IMR-90 (cell line): ENCODE measurements around the gene CD8B2. TPM values are rescaled to one million over a fixed set of nuclear protein-coding genes. Genes with fewer than 3 reads are reported as not detected.

ENCODE experiments used
- ATAC-seq: fragments of 200-7000 bp; cut with Tn5 transposase; 2 replicates; pipeline ENCODE4 v1.9.1; 2020; ENCODE audit warnings: low read depth, mild to moderate bottlenecking, moderate library complexity
- BruUV-seq: library from RNA; stranded (reverse); fragments of 400-500 nt; replicated peaks from 2 replicates; lab custom pipeline; 2021; lab: Mats Ljungman, UMichigan
- CTCF ChIA-PET: fragments of 300-600 bp; formaldehyde crosslinking; extraction: SDS; loops from one replicate; lab custom pipeline; 2021; ENCODE audit warnings: antibody characterized with exemption; lab: Yijun Ruan, JAX
- POLR2A ChIA-PET: fragments of 300-600 bp; sonication (Branson Sonifier 250); formaldehyde crosslinking; loops from one replicate; lab custom pipeline; 2022; ENCODE audit warnings: antibody characterized with exemption; ENCODE audit not compliant: unreplicated experiment; lab: Charles Lee
- DNase-seq: peaks from one replicate; pipeline ENCODE4 v3.0.0; 2013
- H2AFZ ChIP-seq: replicated peaks from 2 replicates; pipeline ENCODE3; 2013; ENCODE audit warnings: low read length, mild to moderate bottlenecking; ENCODE audit not compliant: poor library complexity
- H2AK5ac ChIP-seq: 2 replicates; pipeline ENCODE4 v1.6.1; 2013; ENCODE audit warnings: low read depth, low read length, inconsistent platforms
- H2AK9ac ChIP-seq: replicated peaks from 2 replicates; pipeline ENCODE3; 2013; ENCODE audit warnings: mild to moderate bottlenecking, low read depth, low read length, moderate library complexity; ENCODE audit not compliant: poor library complexity
- H2BK120ac ChIP-seq: 2 replicates; pipeline ENCODE4 v1.6.1; 2013; ENCODE audit warnings: low read depth, low read length, inconsistent platforms
- H2BK15ac ChIP-seq: 3 replicates; pipeline ENCODE4 v1.6.1; 2013; ENCODE audit warnings: low read depth, low read length, inconsistent platforms
- H2BK20ac ChIP-seq: 2 replicates; pipeline ENCODE4 v1.6.1; 2013; ENCODE audit warnings: low read depth, mild to moderate bottlenecking, inconsistent platforms, low read length, moderate library complexity
- H2BK5ac ChIP-seq: 2 replicates; pipeline ENCODE4 v1.6.1; 2013; ENCODE audit warnings: mild to moderate bottlenecking, low read depth, low read length, inconsistent platforms; ENCODE audit not compliant: poor library complexity, severe bottlenecking
- H3K14ac ChIP-seq: replicated peaks from 2 replicates; pipeline ENCODE4 v1.6.1; 2013; ENCODE audit warnings: low read depth, low read length, inconsistent platforms
- H3K18ac ChIP-seq: 2 replicates; pipeline ENCODE4 v1.6.1; 2013; ENCODE audit warnings: low read depth, low read length, control low read depth
- H3K23ac ChIP-seq: 2 replicates; pipeline ENCODE4 v1.6.1; 2013; ENCODE audit warnings: low read depth, low read length, inconsistent platforms
- H3K27ac ChIP-seq: 2 replicates; pipeline ENCODE4 v1.5.1; 2013; ENCODE audit warnings: mild to moderate bottlenecking, control low read depth, low read length; ENCODE audit not compliant: insufficient read depth
- H3K27me3 ChIP-seq: 2 replicates; pipeline ENCODE4 v1.6.1; 2013; ENCODE audit warnings: low read length; ENCODE audit not compliant: control insufficient read depth, insufficient read depth
- H3K36me3 ChIP-seq: 2 replicates; pipeline ENCODE4 v1.6.1; 2013; ENCODE audit warnings: low read length, mixed read lengths; ENCODE audit not compliant: control insufficient read depth, insufficient read depth
- H3K4ac ChIP-seq: 2 replicates; pipeline ENCODE4 v1.6.1; 2013; ENCODE audit warnings: low read depth, low read length, inconsistent platforms
- H3K4me1 ChIP-seq: 2 replicates; pipeline ENCODE4 v1.6.1; 2013; ENCODE audit warnings: low read length, mixed read lengths; ENCODE audit not compliant: control insufficient read depth, insufficient read depth
- H3K4me2 ChIP-seq: 2 replicates; pipeline ENCODE4 v1.6.1; 2013; ENCODE audit warnings: low read depth, mild to moderate bottlenecking, control low read depth, low read length, moderate library complexity
- H3K4me3 ChIP-seq: 2 replicates; pipeline ENCODE4 v1.5.1; 2013; ENCODE audit warnings: low read depth, mild to moderate bottlenecking, control low read depth, low read length, moderate library complexity; ENCODE audit not compliant: insufficient read depth
- H3K56ac ChIP-seq: 2 replicates; pipeline ENCODE4 v1.6.1; 2013; ENCODE audit warnings: low read length, inconsistent platforms; ENCODE audit not compliant: insufficient read depth; ENCODE audit errors: extremely low read depth
- H3K79me1 ChIP-seq, 2 experiments: 2 replicates each; pipeline ENCODE4 v1.6.1; 2013; ENCODE audit warnings: low read length in 2 of 2, inconsistent platforms in 1 of 2, low read depth in 1 of 2
- H3K9ac ChIP-seq: 2 replicates; pipeline ENCODE4 v1.6.1; 2013; ENCODE audit warnings: low read depth, low read length, control low read depth
- H3K9me1 ChIP-seq: 2 replicates; pipeline ENCODE4 v1.6.1; 2013; ENCODE audit warnings: low read length, inconsistent platforms; ENCODE audit not compliant: insufficient read depth
- H3K9me3 ChIP-seq: 2 replicates; pipeline ENCODE4 v1.6.1; 2013; ENCODE audit warnings: low read length; ENCODE audit not compliant: control insufficient read depth, insufficient read depth
- H4K20me1 ChIP-seq: 2 replicates; pipeline ENCODE4 v1.6.1; 2013; ENCODE audit warnings: low read length, inconsistent platforms; ENCODE audit not compliant: insufficient read depth
- H4K5ac ChIP-seq: 2 replicates; pipeline ENCODE4 v1.6.1; 2013; ENCODE audit warnings: mild to moderate bottlenecking, low read depth, low read length, control low read depth
- H4K8ac ChIP-seq, 2 experiments: 2 replicates each; pipeline ENCODE4 v1.6.1; 2013; ENCODE audit warnings: low read depth in 2 of 2, low read length in 2 of 2, control low read depth in 1 of 2, inconsistent platforms in 1 of 2
- H4K91ac ChIP-seq: 2 replicates; pipeline ENCODE4 v1.6.1; 2013; ENCODE audit warnings: low read depth, low read length, inconsistent platforms; ENCODE audit not compliant: insufficient read depth
- BHLHE40 ChIP-seq: fragments of 150-350 bp; IDR thresholded peaks from 2 replicates; pipeline ENCODE4 v1.6.1; 2016; ENCODE audit warnings: mild to moderate bottlenecking, low read depth, low read length
- CEBPB ChIP-seq: IDR thresholded peaks from 2 replicates; pipeline ENCODE4 v1.6.1; 2012; ENCODE audit warnings: low read depth, low read length, improper control_type of control experiment
- CHD1 ChIP-seq: IDR thresholded peaks from 2 replicates; pipeline ENCODE4 v1.6.1; 2012; ENCODE audit warnings: low read depth, low read length, improper control_type of control experiment
- CTCF ChIP-seq: conservative IDR thresholded peaks from 2 replicates; pipeline ENCODE4 v1.5.1; 2012; ENCODE audit warnings: mild to moderate bottlenecking, low read depth, low read length, improper control_type of control experiment
- ELK1 ChIP-seq: fragments of 150-350 bp; IDR thresholded peaks from 2 replicates; pipeline ENCODE4 v1.6.1; 2016; ENCODE audit warnings: low read depth, mild to moderate bottlenecking, low read length, moderate library complexity, borderline replicate concordance
- FOS ChIP-seq: fragments of 150-350 bp; IDR thresholded peaks from 2 replicates; pipeline ENCODE4 v1.6.1; 2016; ENCODE audit warnings: low read depth, low read length
- MAFK ChIP-seq: IDR thresholded peaks from 2 replicates; pipeline ENCODE4 v1.6.1; 2012; ENCODE audit warnings: low read depth, low read length, improper control_type of control experiment
- MAZ ChIP-seq: IDR thresholded peaks from 2 replicates; pipeline ENCODE4 v1.6.1; 2012; ENCODE audit warnings: low read depth, mild to moderate bottlenecking, low read length, improper control_type of control experiment, moderate library complexity, borderline replicate concordance
- MXI1 ChIP-seq: IDR thresholded peaks from 2 replicates; pipeline ENCODE4 v1.6.1; 2012; ENCODE audit warnings: low read depth, mild to moderate bottlenecking, low read length, moderate library complexity, borderline replicate concordance
- NFE2L2 ChIP-seq: fragments of 150-350 bp; IDR thresholded peaks from 2 replicates; pipeline ENCODE4 v1.6.1; 2016; ENCODE audit warnings: low read depth, mild to moderate bottlenecking, low read length
- POLR2A ChIP-seq: IDR thresholded peaks from 2 replicates; pipeline ENCODE4 v1.6.1; 2012; ENCODE audit warnings: mild to moderate bottlenecking, low read depth, low read length
- RAD21 ChIP-seq: IDR thresholded peaks from 2 replicates; pipeline ENCODE4 v1.6.1; 2012; ENCODE audit warnings: low read length, improper control_type of control experiment
- RCOR1 ChIP-seq: IDR thresholded peaks from 2 replicates; pipeline ENCODE4 v1.6.1; 2012; ENCODE audit warnings: mild to moderate bottlenecking, low read length, improper control_type of control experiment; ENCODE audit not compliant: insufficient replicate concordance
- RFX5 ChIP-seq: IDR thresholded peaks from 2 replicates; pipeline ENCODE4 v1.8.0; 2012; ENCODE audit warnings: low read depth, mild to moderate bottlenecking, low read length, moderate library complexity
- SMC3 ChIP-seq: fragments of 150-350 bp; IDR thresholded peaks from 2 replicates; pipeline ENCODE4 v1.6.1; 2016; ENCODE audit warnings: low read depth, mild to moderate bottlenecking, antibody characterized with exemption, low read length, moderate library complexity
- USF2 ChIP-seq: fragments of 150-350 bp; IDR thresholded peaks from 2 replicates; pipeline ENCODE4 v1.6.1; 2017; ENCODE audit warnings: mild to moderate bottlenecking, antibody characterized with exemption, low read length, low read depth
- WGBS, 2 experiments: methylation state at CpG; one replicate each; pipeline versions ENCODE4 v1.1.5 to v1.1.7; 2013; ENCODE audit warnings: missing lambda C conversion rate in 2 of 2; ENCODE audit not compliant: insufficient read length in 1 of 2; ENCODE audit errors: extremely low coverage in 2 of 2; 5-methylcytosine and 5-hydroxymethylcytosine counted together
- dilution Hi-C: fragments of 300-500 bp; cut with HindIII; formaldehyde crosslinking; loops from one replicate; pipeline ENCODE4 v1.14.3; 2018; ENCODE audit warnings: low sequenced_read_pairs; ENCODE audit not compliant: unreplicated experiment
- in situ Hi-C: fragments of 300-500 bp; cut with MboI; formaldehyde crosslinking; loops from 3 replicates; pipeline ENCODE4 v1.14.3; 2019; ENCODE audit warnings: low sequenced_read_pairs, inconsistent platforms, mixed read lengths
- intact Hi-C: fragments of 100-400 bp; cut with micrococcal nuclease; formaldehyde crosslinking; loops from 2 replicates; pipeline ENCODE4 v1.10.0; 2022
- polyA plus RNA-seq, 3 experiments: library from polyadenylated mRNA; depleted of rRNA; stranded (reverse); fragments of >200 nt; gene quantifications; 2 replicates each; pipeline ENCODE4 v1.2.3, GENCODE V29; 2012; ENCODE audit warnings: low replicate concordance in 1 of 3
- total RNA-seq: library from RNA; depleted of rRNA; stranded (reverse); fragments of >200 nt; gene quantifications from 2 replicates; pipeline ENCODE4 v1.2.3, GENCODE V29; 2012

CD8B2 gene
- total and polyA plus RNA-seq, 2 of the 4 experiments (the other 2 are of a cell fraction): not detected

GRCh38 chr2:106532236-106532635 lies 45.1 kb downstream of the CD8B2 start:
- H3K4ac ChIP-seq: no peak overlapping the region
- H3K4me2 ChIP-seq: no peak overlapping the region
- H3K4me3 ChIP-seq: no peak overlapping the region
- no peak overlapping the region for H3K23ac ChIP-seq
- no peaks in the 10 kb centered on the region for H3K27me3 ChIP-seq
- H2BK5ac ChIP-seq: no peak overlapping the region
- ATAC-seq: no peak
- H3K9ac ChIP-seq: no peak overlapping the region
- H3K56ac ChIP-seq: no peak overlapping the region
- no peaks in the 10 kb centered on the region for H4K20me1 ChIP-seq
- H2BK20ac ChIP-seq: no peak overlapping the region
- no peak overlapping the region for H4K8ac ChIP-seq
- no peaks in the 10 kb centered on the region for H3K4me1 ChIP-seq
- intact Hi-C loops: no loop called here
- DNase-seq: no peak
- no peaks in the 10 kb centered on the region for H3K9me1 ChIP-seq
- no peaks in the 10 kb centered on the region for H3K36me3 ChIP-seq
- no peak overlapping the region for H2BK15ac ChIP-seq
- POLR2A ChIA-PET: no interaction called here
- H2AFZ ChIP-seq: no peak overlapping the region
- H3K9me3 ChIP-seq: no peaks in the 10 kb centered on the region
- no peak overlapping the region for H2BK120ac ChIP-seq
- H3K14ac ChIP-seq: no peak overlapping the region
- no peak overlapping the region for H3K27ac ChIP-seq
- in situ Hi-C loops: no loop called here
- no peaks in the 10 kb centered on the region for H3K79me1 ChIP-seq
- no peak overlapping the region for H3K18ac ChIP-seq
- CTCF ChIA-PET: no interaction called here
- no peak overlapping the region for H4K5ac ChIP-seq
- no peak overlapping the region for H2AK9ac ChIP-seq
- dilution Hi-C loops: no loop called here
- WGBS, 2 experiments: 40% methylated on average over 1 of the region's 3 CpGs; no CpG with 5 or more reads in 1 of the 2 experiments
- BruUV-seq: no TSS peak
- TF ChIP-seq RFX5: no peak
- TF ChIP-seq USF2: no peak
- TF ChIP-seq CTCF: no peak
- TF ChIP-seq RAD21: no peak
- no peak for TF ChIP-seq MAFK
- no peak for TF ChIP-seq RCOR1
- TF ChIP-seq ELK1: no peak
- TF ChIP-seq CEBPB: no peak
- no peak for TF ChIP-seq MXI1
- TF ChIP-seq NFE2L2: no peak
- TF ChIP-seq FOS: no peak
- no peak for TF ChIP-seq CHD1
- TF ChIP-seq MAZ: no peak
- no peak for TF ChIP-seq POLR2A
- TF ChIP-seq BHLHE40: no peak
- no peak for TF ChIP-seq SMC3
- H4K91ac ChIP-seq: no peak overlapping the region
- no peak overlapping the region for H2AK5ac ChIP-seq
